Liver (tissue), 9 donors: ENCODE measurements around the gene DYSF. TPM values are rescaled to one million over a fixed set of nuclear protein-coding genes. Genes with fewer than 3 reads are reported as not detected.

Source experiments
- DNase-seq: peaks from one replicate; pipeline ENCODE4 v3.0.0-alpha.2; 2017; ENCODE audit warnings: low spot score
- H3K27ac ChIP-seq, 2 donors: one replicate each; pipeline ENCODE4 v1.7.0; 2013; ENCODE audit warnings: inconsistent platforms in 2 of 2, low read length in 2 of 2, control low read depth in 1 of 2, low read depth in 1 of 2, mild to moderate bottlenecking in 1 of 2
- H3K27me3 ChIP-seq, 4 donors: one replicate each; pipeline versions ENCODE4 v1.6.1 to v1.7.0; 2013; ENCODE audit warnings: low read length in 3 of 4, inconsistent platforms in 1 of 4, mild to moderate bottlenecking in 1 of 4, moderate library complexity in 1 of 4; ENCODE audit not compliant: control insufficient read depth in 4 of 4, insufficient read depth in 4 of 4
- H3K36me3 ChIP-seq, 4 donors: one replicate each; pipeline versions ENCODE4 v1.6.1 to v1.7.0; 2013; ENCODE audit warnings: low read length in 3 of 4, mild to moderate bottlenecking in 3 of 4, low read depth in 1 of 4, moderate library complexity in 1 of 4; ENCODE audit not compliant: control insufficient read depth in 4 of 4, insufficient read depth in 3 of 4
- H3K4me1 ChIP-seq, 4 donors: one replicate each; pipeline versions ENCODE4 v1.6.1 to v1.7.0; 2013; ENCODE audit warnings: low read length in 3 of 4, mild to moderate bottlenecking in 3 of 4, moderate library complexity in 1 of 4; ENCODE audit not compliant: control insufficient read depth in 4 of 4, insufficient read depth in 4 of 4
- H3K4me3 ChIP-seq, 3 donors: one replicate each; pipeline versions ENCODE4 v1.6.1 to v1.7.0; 2013; ENCODE audit warnings: low read length in 3 of 3, control low read depth in 1 of 3, low read depth in 1 of 3, mild to moderate bottlenecking in 1 of 3
- H3K9ac ChIP-seq, 2 donors: one replicate each; pipeline ENCODE4 v1.7.0; 2013; ENCODE audit warnings: low read length in 2 of 2, mild to moderate bottlenecking in 2 of 2, moderate library complexity in 2 of 2, control low read depth in 1 of 2, low read depth in 1 of 2
- H3K9me3 ChIP-seq, 4 donors: one replicate each; pipeline versions ENCODE4 v1.6.1 to v1.7.0; 2013; ENCODE audit warnings: low read length in 3 of 4; ENCODE audit not compliant: control insufficient read depth in 4 of 4
- EGR1 ChIP-seq, 2 donors: IDR thresholded peaks; 2 replicates each; pipeline ENCODE4 v1.6.1; 2016 to 2018; ENCODE audit warnings: antibody characterized with exemption in 2 of 2, low read depth in 2 of 2
- FOXA1 ChIP-seq: IDR thresholded peaks from 2 replicates; pipeline ENCODE4 v1.6.1; 2016; ENCODE audit warnings: antibody characterized with exemption
- FOXA2 ChIP-seq: IDR thresholded peaks from 2 replicates; pipeline ENCODE4 v1.6.1; 2016; ENCODE audit warnings: antibody characterized with exemption
- GABPA ChIP-seq, 2 donors: IDR thresholded peaks in 1 of 2; conservative IDR thresholded peaks in 1 of 2; 2 replicates each; pipeline ENCODE4 v1.6.1; 2016; ENCODE audit warnings: antibody characterized with exemption in 2 of 2, mild to moderate bottlenecking in 1 of 2, moderate library complexity in 1 of 2
- HNF4A ChIP-seq, 2 donors: conservative IDR thresholded peaks; 2 replicates each; pipeline ENCODE4 v1.6.1; 2016; ENCODE audit warnings: antibody characterized with exemption in 2 of 2, mild to moderate bottlenecking in 2 of 2
- HNF4G ChIP-seq: IDR thresholded peaks from 2 replicates; pipeline ENCODE4 v1.6.1; 2016; ENCODE audit warnings: antibody characterized with exemption
- JUND ChIP-seq, 2 donors: IDR thresholded peaks; 2 replicates each; pipeline ENCODE4 v1.6.1; 2016; ENCODE audit warnings: antibody characterized with exemption in 2 of 2
- NR2F2 ChIP-seq: IDR thresholded peaks from 2 replicates; pipeline ENCODE4 v1.6.1; 2016; ENCODE audit warnings: antibody characterized with exemption
- RAD21 ChIP-seq, 2 donors: IDR thresholded peaks; 2 replicates each; pipeline ENCODE4 v1.6.1; 2016; ENCODE audit warnings: antibody characterized with exemption in 2 of 2, mild to moderate bottlenecking in 2 of 2
- RXRA ChIP-seq, 2 donors: IDR thresholded peaks; 2 replicates each; pipeline ENCODE4 v1.6.1; 2017 to 2018; ENCODE audit warnings: antibody characterized with exemption in 2 of 2, mild to moderate bottlenecking in 1 of 2
- SP1 ChIP-seq: IDR thresholded peaks from 2 replicates; pipeline ENCODE4 v1.6.1; 2018; ENCODE audit warnings: antibody characterized with exemption, mild to moderate bottlenecking
- TAF1 ChIP-seq: conservative IDR thresholded peaks from 2 replicates; pipeline ENCODE4 v1.6.1; 2016; ENCODE audit warnings: antibody characterized with exemption, mild to moderate bottlenecking
- YY1 ChIP-seq: IDR thresholded peaks from 2 replicates; pipeline ENCODE4 v1.6.1; 2016; ENCODE audit warnings: antibody characterized with exemption, mild to moderate bottlenecking
- WGBS: extraction: QIAGEN DNeasy Blood & Tissue Kit; methylation state at CpG from one replicate; pipeline ENCODE4 v1.1.7; 2013; 5-methylcytosine and 5-hydroxymethylcytosine counted together
- polyA plus RNA-seq, 2 donors: library from polyadenylated mRNA; stranded (reverse) in 1 of 2; unstranded in 1 of 2; fragments of 200-250 nt in 1 of 2; fragments of >200 nt in 1 of 2; fragmentation: Nextera tagmentation in 1 of 2; extraction: Ambion mirVana in 1 of 2; gene quantifications; one replicate each; pipeline versions ENCODE4 v1.2.1 to v1.2.3, GENCODE V29; 2013 to 2015
- total RNA-seq, 2 donors: library from RNA; depleted of rRNA; stranded (reverse); fragments of >200 nt; gene quantifications; one replicate each; pipeline ENCODE4 v1.2.3, GENCODE V29; 2014
- TF ChIP-seq, protein P1 (sequence below): fragments of 150-350 bp; IDR thresholded peaks from 2 replicates; pipeline ENCODE4 v1.5.1; 2017; ENCODE audit warnings: improper control_type of control experiment, low read depth, low read length; ENCODE audit not compliant: missing input control
- TF ChIP-seq, protein P2 (sequence below): IDR thresholded peaks from 2 replicates; pipeline ENCODE4 v1.6.1; 2016; ENCODE audit warnings: antibody characterized with exemption
- TF ChIP-seq, protein P3 (sequence below): IDR thresholded peaks from 2 replicates; pipeline ENCODE4 v1.6.1; 2016; ENCODE audit warnings: antibody characterized with exemption, mild to moderate bottlenecking
- TF ChIP-seq, protein P4 (sequence below): IDR thresholded peaks from 2 replicates; pipeline ENCODE4 v1.6.1; 2016; ENCODE audit warnings: antibody characterized with exemption
- TF ChIP-seq, protein P5 (sequence below): IDR thresholded peaks from 2 replicates; pipeline ENCODE4 v1.6.1; 2016; ENCODE audit warnings: antibody characterized with exemption
- donor health status: healthy.
- donor health status: healthy.
- donor health status: healthy.
- donor health status: healthy.
- donor health status: healthy.

The DYSF gene
- total and polyA plus RNA-seq, 4 donors: 8.5 to 20.8 (median 13.6) TPM

DNA sequence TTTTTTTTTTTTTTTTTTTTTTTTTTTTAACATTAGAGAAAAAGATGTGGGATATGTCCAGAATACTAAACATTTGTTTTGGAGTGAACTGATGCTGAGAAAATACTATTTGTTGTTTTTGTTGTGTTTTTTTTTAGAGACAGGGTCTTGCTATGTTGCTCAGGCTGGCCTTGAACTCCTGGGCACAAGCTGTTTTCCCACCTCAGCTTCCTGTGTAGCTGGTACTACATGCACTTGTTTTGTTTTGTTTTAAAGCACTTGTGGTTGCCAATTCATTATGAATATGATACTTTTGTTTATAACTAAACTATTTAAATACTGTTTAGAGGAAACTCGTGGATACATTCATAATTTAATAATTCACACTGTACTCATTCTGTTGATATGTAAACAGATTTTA, 33.4 kb upstream of the DYSF start:
- Histone ChIP-seq H3K36me3 (peaks cover 0 to 20% (median 9%) of the 10 kb centered on the region in 4 donors), H3K27ac (no peak overlapping the region), H3K27me3 (no peaks in the 10 kb centered on the region), H3K9ac (no peak overlapping the region), H3K4me1 (peaks cover 2 to 24% (median 10%) of the 10 kb centered on the region in 4 donors), H3K4me3 (no peak overlapping the region), H3K9me3 (no peaks in the 10 kb centered on the region)
- 46% methylated on average over 1 of the region's 1 CpG for WGBS
- TF ChIP-seq SP1 (no peak), HNF4A (conservative IDR thresholded peaks at IDR 0.05) (no peak), RAD21 (IDR thresholded peaks at IDR 0.05) (no peak), YY1 (no peak), FOXA1 (no peak), GABPA (IDR thresholded peaks at IDR 0.05 in 1 of 2, conservative IDR thresholded peaks at IDR 0.05 in 1 of 2) (no peak), TAF1 (no peak), RXRA (IDR thresholded peaks at IDR 0.05) (no peak), FOXA2 (no peak), EGR1 (IDR thresholded peaks at IDR 0.05; ENCODE audit: low read depth in 2 of 2) (no peak), HNF4G (no peak), NR2F2 (no peak), JUND (IDR thresholded peaks at IDR 0.05) (no peak)
- TF ChIP-seq, protein P1, sequence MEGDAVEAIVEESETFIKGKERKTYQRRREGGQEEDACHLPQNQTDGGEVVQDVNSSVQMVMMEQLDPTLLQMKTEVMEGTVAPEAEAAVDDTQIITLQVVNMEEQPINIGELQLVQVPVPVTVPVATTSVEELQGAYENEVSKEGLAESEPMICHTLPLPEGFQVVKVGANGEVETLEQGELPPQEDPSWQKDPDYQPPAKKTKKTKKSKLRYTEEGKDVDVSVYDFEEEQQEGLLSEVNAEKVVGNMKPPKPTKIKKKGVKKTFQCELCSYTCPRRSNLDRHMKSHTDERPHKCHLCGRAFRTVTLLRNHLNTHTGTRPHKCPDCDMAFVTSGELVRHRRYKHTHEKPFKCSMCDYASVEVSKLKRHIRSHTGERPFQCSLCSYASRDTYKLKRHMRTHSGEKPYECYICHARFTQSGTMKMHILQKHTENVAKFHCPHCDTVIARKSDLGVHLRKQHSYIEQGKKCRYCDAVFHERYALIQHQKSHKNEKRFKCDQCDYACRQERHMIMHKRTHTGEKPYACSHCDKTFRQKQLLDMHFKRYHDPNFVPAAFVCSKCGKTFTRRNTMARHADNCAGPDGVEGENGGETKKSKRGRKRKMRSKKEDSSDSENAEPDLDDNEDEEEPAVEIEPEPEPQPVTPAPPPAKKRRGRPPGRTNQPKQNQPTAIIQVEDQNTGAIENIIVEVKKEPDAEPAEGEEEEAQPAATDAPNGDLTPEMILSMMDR: no peak
- TF ChIP-seq, protein P2, sequence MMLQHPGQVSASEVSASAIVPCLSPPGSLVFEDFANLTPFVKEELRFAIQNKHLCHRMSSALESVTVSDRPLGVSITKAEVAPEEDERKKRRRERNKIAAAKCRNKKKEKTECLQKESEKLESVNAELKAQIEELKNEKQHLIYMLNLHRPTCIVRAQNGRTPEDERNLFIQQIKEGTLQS: no peak
- TF ChIP-seq, protein P3, sequence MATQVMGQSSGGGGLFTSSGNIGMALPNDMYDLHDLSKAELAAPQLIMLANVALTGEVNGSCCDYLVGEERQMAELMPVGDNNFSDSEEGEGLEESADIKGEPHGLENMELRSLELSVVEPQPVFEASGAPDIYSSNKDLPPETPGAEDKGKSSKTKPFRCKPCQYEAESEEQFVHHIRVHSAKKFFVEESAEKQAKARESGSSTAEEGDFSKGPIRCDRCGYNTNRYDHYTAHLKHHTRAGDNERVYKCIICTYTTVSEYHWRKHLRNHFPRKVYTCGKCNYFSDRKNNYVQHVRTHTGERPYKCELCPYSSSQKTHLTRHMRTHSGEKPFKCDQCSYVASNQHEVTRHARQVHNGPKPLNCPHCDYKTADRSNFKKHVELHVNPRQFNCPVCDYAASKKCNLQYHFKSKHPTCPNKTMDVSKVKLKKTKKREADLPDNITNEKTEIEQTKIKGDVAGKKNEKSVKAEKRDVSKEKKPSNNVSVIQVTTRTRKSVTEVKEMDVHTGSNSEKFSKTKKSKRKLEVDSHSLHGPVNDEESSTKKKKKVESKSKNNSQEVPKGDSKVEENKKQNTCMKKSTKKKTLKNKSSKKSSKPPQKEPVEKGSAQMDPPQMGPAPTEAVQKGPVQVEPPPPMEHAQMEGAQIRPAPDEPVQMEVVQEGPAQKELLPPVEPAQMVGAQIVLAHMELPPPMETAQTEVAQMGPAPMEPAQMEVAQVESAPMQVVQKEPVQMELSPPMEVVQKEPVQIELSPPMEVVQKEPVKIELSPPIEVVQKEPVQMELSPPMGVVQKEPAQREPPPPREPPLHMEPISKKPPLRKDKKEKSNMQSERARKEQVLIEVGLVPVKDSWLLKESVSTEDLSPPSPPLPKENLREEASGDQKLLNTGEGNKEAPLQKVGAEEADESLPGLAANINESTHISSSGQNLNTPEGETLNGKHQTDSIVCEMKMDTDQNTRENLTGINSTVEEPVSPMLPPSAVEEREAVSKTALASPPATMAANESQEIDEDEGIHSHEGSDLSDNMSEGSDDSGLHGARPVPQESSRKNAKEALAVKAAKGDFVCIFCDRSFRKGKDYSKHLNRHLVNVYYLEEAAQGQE: no peak
- TF ChIP-seq, protein P4, sequence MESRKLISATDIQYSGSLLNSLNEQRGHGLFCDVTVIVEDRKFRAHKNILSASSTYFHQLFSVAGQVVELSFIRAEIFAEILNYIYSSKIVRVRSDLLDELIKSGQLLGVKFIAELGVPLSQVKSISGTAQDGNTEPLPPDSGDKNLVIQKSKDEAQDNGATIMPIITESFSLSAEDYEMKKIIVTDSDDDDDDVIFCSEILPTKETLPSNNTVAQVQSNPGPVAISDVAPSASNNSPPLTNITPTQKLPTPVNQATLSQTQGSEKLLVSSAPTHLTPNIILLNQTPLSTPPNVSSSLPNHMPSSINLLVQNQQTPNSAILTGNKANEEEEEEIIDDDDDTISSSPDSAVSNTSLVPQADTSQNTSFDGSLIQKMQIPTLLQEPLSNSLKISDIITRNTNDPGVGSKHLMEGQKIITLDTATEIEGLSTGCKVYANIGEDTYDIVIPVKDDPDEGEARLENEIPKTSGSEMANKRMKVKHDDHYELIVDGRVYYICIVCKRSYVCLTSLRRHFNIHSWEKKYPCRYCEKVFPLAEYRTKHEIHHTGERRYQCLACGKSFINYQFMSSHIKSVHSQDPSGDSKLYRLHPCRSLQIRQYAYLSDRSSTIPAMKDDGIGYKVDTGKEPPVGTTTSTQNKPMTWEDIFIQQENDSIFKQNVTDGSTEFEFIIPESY: no peak
- TF ChIP-seq, protein P5, sequence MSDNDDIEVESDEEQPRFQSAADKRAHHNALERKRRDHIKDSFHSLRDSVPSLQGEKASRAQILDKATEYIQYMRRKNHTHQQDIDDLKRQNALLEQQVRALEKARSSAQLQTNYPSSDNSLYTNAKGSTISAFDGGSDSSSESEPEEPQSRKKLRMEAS: no peak
- DNase-seq: no peak
